ENCODE data around the gene REG4. TPM values are rescaled to one million over a fixed set of nuclear protein-coding genes. Genes with fewer than 3 reads are reported as not detected.

The REG4 gene
- total RNA-seq, 4 donors from 2014 or later = 27.2 to 559 (median 132) TPM

DNA sequence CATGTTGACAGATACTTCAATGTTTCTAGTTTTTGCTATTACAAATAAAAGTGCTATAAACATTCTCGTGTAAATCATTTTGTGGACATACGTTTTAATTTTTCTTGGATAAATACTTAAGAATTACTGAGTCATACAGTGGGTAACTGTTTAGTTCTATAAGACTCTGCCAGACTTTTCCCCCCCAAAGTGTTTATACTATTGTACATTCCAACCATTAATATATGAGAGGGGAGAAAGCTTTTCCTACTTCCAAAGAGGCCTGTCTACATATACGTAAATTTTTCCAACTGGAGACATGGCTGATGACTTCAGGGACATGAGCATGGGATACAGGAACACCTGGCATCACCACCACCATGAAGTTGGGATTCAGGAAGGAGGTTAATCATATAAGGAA is 17.0 kb upstream of the REG4 start:
- no peak for TF ChIP-seq POLR2A (IDR thresholded peaks at IDR 0.05)
- TF ChIP-seq, protein P1, sequence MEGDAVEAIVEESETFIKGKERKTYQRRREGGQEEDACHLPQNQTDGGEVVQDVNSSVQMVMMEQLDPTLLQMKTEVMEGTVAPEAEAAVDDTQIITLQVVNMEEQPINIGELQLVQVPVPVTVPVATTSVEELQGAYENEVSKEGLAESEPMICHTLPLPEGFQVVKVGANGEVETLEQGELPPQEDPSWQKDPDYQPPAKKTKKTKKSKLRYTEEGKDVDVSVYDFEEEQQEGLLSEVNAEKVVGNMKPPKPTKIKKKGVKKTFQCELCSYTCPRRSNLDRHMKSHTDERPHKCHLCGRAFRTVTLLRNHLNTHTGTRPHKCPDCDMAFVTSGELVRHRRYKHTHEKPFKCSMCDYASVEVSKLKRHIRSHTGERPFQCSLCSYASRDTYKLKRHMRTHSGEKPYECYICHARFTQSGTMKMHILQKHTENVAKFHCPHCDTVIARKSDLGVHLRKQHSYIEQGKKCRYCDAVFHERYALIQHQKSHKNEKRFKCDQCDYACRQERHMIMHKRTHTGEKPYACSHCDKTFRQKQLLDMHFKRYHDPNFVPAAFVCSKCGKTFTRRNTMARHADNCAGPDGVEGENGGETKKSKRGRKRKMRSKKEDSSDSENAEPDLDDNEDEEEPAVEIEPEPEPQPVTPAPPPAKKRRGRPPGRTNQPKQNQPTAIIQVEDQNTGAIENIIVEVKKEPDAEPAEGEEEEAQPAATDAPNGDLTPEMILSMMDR (IDR thresholded peaks at IDR 0.05) = no peak
- H3K36me3 ChIP-seq = no peaks in the 10 kb centered on the region
- H3K4me1 ChIP-seq = no peaks in the 10 kb centered on the region
- no peaks in the 10 kb centered on the region for H3K9me3 ChIP-seq
- no peaks in the 10 kb centered on the region for H3K27me3 ChIP-seq
- no peak overlapping the region for H3K4me3 ChIP-seq
- no peak overlapping the region for H3K27ac ChIP-seq
- no peak for DNase-seq

DNA sequence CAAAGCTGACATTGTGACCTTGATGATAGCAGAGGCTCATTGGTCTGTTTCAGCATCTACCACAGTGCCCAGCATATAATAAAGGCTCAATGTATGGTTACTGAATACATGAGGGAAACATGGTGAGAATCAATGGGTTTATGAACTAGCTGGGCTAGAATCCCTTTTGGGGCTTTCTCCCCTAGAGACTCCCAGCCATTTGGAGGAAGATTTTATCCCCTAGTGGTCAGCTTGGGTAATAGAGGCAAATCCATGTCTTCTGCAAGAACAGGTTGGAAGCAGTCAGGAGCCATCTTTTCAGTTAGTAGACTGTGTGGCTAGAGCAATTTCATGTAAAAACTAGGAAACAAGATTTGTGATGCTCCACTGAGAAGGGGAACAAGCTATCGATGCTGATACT is 15.8 kb upstream of the REG4 start:
- DNase-seq = no peak
- no peak for TF ChIP-seq POLR2A (IDR thresholded peaks at IDR 0.05)
- TF ChIP-seq, protein P1 (IDR thresholded peaks at IDR 0.05) = peak in 2 of 6 experiments; percentile 17 to 21
- no peaks in the 10 kb centered on the region for H3K27me3 ChIP-seq
- no peaks in the 10 kb centered on the region for H3K36me3 ChIP-seq
- H3K4me1 ChIP-seq = no peaks in the 10 kb centered on the region
- no peaks in the 10 kb centered on the region for H3K9me3 ChIP-seq
- H3K4me3 ChIP-seq = no peak overlapping the region
- H3K27ac ChIP-seq = no peak overlapping the region

DNA sequence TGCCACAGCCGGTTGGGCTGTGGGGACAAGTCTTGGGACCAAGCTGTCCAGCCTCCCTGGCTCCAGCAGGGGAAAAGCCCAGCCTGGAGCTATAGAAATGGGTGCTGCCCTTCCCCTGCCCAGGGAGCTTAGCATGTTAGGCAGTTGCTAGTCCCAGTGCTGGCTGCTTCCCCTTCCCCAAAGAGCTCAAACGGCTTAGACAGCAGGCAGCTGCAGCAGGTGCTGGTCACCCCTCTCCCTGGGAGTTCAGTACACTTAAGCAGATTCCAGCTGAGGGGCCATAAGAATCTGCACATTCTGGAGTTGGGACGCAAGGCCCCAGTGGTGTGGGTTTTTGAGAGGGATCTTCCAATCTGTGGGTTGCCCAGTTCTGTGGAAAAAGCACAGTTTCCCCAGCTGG is 11.1 kb upstream of the REG4 start:
- no peaks in the 10 kb centered on the region for H3K27me3 ChIP-seq
- H3K27ac ChIP-seq = no peak overlapping the region
- no peaks in the 10 kb centered on the region for H3K9me3 ChIP-seq
- H3K36me3 ChIP-seq = no peaks in the 10 kb centered on the region
- no peak for DNase-seq
- no peaks in the 10 kb centered on the region for H3K4me1 ChIP-seq
- TF ChIP-seq, protein P1 (IDR thresholded peaks at IDR 0.05) = no peak
- no peak for TF ChIP-seq POLR2A (IDR thresholded peaks at IDR 0.05)
- no peak overlapping the region for H3K4me3 ChIP-seq

DNA sequence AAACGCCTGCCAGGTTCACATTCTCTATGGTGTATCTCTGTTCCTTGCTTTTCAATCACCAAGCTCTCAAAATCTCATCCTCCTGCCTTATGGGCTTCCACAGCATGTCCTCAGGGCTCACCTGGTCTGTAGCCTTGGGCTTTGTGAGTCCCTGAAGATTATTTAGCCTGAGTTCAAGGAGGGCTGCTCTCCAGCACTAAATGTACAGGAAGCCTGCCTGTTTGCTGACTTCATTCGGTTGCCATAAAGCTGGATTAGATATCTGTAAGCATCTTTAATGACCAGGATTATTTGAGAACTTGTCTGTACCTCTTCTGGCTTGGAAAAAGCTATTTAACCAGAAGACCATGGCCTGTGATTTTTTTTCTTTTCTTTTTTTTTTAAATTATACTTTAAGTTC is 6.9 kb upstream of the REG4 start:
- Histone ChIP-seq H3K4me1 (peaks cover 0 to 6% (median 0%) of the 10 kb centered on the region in 4 donors), H3K27ac (no peak overlapping the region), H3K4me3 (no peak overlapping the region), H3K27me3 (no peaks in the 10 kb centered on the region), H3K36me3 (no peaks in the 10 kb centered on the region), H3K9me3 (no peaks in the 10 kb centered on the region)
- no peak for TF ChIP-seq POLR2A (IDR thresholded peaks at IDR 0.05)
- TF ChIP-seq, protein P1 (IDR thresholded peaks at IDR 0.05) = no peak
- DNase-seq = no peak

DNA sequence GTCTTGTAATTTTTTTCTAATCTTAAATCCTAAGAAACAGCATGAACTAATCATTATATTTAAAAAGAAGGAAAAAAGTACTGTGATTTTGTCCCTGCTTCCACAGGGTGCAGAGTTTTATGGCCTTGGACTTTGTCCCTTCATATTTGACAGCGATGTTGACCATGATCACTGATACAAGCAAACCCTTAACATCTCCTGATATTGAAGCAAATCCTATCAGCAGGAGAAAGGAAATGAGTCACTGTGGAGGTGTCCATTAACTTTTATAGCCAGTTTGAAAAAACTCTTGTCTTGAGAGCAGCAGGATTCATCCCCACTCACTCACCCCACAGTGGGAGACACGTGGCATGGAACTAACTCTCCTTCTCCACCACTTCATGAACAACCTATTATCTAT is 5.1 kb upstream of the REG4 start:
- Histone ChIP-seq H3K9me3 (no peaks in the 10 kb centered on the region), H3K4me3 (peak overlapping the region in 1 of 4 donors; percentile 12), H3K27me3 (no peaks in the 10 kb centered on the region), H3K36me3 (no peaks in the 10 kb centered on the region), H3K4me1 (peaks cover 0 to 6% (median 0%) of the 10 kb centered on the region in 4 donors), H3K27ac (peak overlapping the region in 2 of 4 donors; percentile 48 to 72)
- DNase-seq = peak in 1 of 3 donors; percentile 76
- TF ChIP-seq POLR2A (IDR thresholded peaks at IDR 0.05) = no peak
- TF ChIP-seq, protein P1 (IDR thresholded peaks at IDR 0.05) = no peak

DNA sequence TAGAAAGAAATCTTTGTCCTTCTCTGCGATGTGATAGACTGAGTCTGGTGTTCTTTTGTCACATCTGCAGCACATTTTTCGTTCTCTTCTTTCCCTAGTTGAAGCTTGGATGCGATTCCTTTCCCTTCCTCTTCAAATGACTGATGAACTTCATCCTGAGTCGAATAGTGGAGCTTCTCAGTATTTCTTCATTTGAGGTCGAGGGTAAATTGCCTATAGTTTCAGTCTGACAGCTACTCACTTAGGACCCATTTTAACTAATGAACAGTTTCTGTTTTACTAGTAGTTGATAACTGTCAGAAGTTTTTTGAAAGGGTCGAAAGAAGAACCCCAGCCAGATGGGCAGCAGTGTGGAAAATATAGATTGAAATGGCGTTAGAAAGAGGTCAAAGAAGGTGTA is 4.7 kb upstream of the REG4 start:
- Histone ChIP-seq H3K27me3 (no peaks in the 10 kb centered on the region), H3K27ac (peak overlapping the region in 2 of 4 donors; percentile 48 to 64), H3K9me3 (no peaks in the 10 kb centered on the region), H3K4me1 (peaks cover 0 to 6% (median 0%) of the 10 kb centered on the region in 4 donors), H3K36me3 (no peaks in the 10 kb centered on the region), H3K4me3 (peak overlapping the region in 1 of 4 donors; percentile 12)
- DNase-seq = no peak
- TF ChIP-seq POLR2A (IDR thresholded peaks at IDR 0.05) = no peak
- TF ChIP-seq, protein P1 (IDR thresholded peaks at IDR 0.05) = no peak
